Measurements from ENCODE around the gene NANOS3. TPM values are rescaled to one million over a fixed set of nuclear protein-coding genes. Genes with fewer than 3 reads are reported as not detected.

NANOS3 gene
- total and polyA plus RNA-seq, 2 of the 13 experiments (the other 11 are each of a cell fraction or from before 2014, with no cell fraction given), result 0.21 TPM; not detected in 1

GRCh38 chr19:13881251-13881691 lies 4.3 kb downstream of the NANOS3 start (continued):
- TF ChIP-seq ZNF639 (CRISPR knock-in tag; conservative IDR thresholded peaks at IDR 0.05) (no peak), KDM2A (CRISPR knock-in tag; IDR thresholded peaks at IDR 0.05; ENCODE audit: borderline replicate concordance, low read depth) (no peak), GATAD2A (CRISPR knock-in tag; IDR thresholded peaks at IDR 0.05) (no peak), ZNF589 (CRISPR knock-in tag; conservative IDR thresholded peaks at IDR 0.05) (no peak), ZNF552 (CRISPR knock-in tag; IDR thresholded peaks at IDR 0.05; ENCODE audit: borderline replicate concordance) (no peak), GPN1 (CRISPR knock-in tag; IDR thresholded peaks at IDR 0.05; ENCODE audit: borderline replicate concordance) (no peak), SAFB2 (CRISPR knock-in tag; IDR thresholded peaks at IDR 0.05; ENCODE audit: borderline replicate concordance, low read depth) (no peak), FOXC1 (CRISPR knock-in tag; IDR thresholded peaks at IDR 0.05; ENCODE audit: borderline replicate concordance) (no peak), KAT7 (CRISPR knock-in tag; IDR thresholded peaks at IDR 0.05; ENCODE audit: borderline replicate concordance) (no peak), ZNF768 (CRISPR knock-in tag; IDR thresholded peaks at IDR 0.05) (no peak), ZSCAN9 (CRISPR knock-in tag; IDR thresholded peaks at IDR 0.05; ENCODE audit: borderline replicate concordance) (no peak), ZNF296 (CRISPR knock-in tag; conservative IDR thresholded peaks at IDR 0.05) (no peak), PRDM4 (CRISPR knock-in tag; IDR thresholded peaks at IDR 0.05; ENCODE audit: borderline replicate concordance) (no peak), NR2C2 (CRISPR knock-in tag; IDR thresholded peaks at IDR 0.05; ENCODE audit: borderline replicate concordance) (no peak), DDIT3 (CRISPR knock-in tag; IDR thresholded peaks at IDR 0.05) (no peak), RBM39 (IDR thresholded peaks at IDR 0.05; ENCODE audit: low read depth, low read length, poor library complexity, severe bottlenecking) (peak; percentile 30), ZHX2 (IDR thresholded peaks at IDR 0.05; ENCODE audit: low read depth) (no peak), ZHX2 (CRISPR knock-in tag; IDR thresholded peaks at IDR 0.05; ENCODE audit: borderline replicate concordance) (no peak), ZNF451 (CRISPR knock-in tag; IDR thresholded peaks at IDR 0.05) (no peak), ZNF780A (CRISPR knock-in tag; IDR thresholded peaks at IDR 0.05) (no peak), XRCC5 (optimal IDR thresholded peaks at IDR 0.05; ENCODE audit: low read length) (no peak), HMGA1 (CRISPR knock-in tag; conservative IDR thresholded peaks at IDR 0.05) (no peak)

All from HepG2 (cell line).